BJ (cell line): Measurements from ENCODE around the gene CALR. TPM values are rescaled to one million over a fixed set of nuclear protein-coding genes. Genes with fewer than 3 reads are reported as not detected.

ENCODE experiments used
- CTCF ChIA-PET: fragments of 350-600 bp; formaldehyde crosslinking; extraction: SDS; loops from one replicate; lab custom pipeline; 2021; ENCODE audit warnings: antibody characterized with exemption, inconsistent platforms; lab: Yijun Ruan, JAX
- POLR2A ChIA-PET: fragments of 300-600 bp; sonication (Branson Sonifier 250); formaldehyde crosslinking; extraction: SDS; loops from one replicate; lab custom pipeline; 2021; ENCODE audit warnings: antibody characterized with exemption; lab: Charles Lee
- DNase-seq: peaks from one replicate; pipeline ENCODE4 v3.0.0-alpha.2; 2011; ENCODE audit warnings: low read depth
- H3K27me3 ChIP-seq: 2 replicates; pipeline ENCODE4 v1.6.0; 2011; ENCODE audit warnings: low read length; ENCODE audit not compliant: control insufficient read depth, insufficient read depth
- H3K36me3 ChIP-seq: 2 replicates; pipeline ENCODE4 v1.5.1; 2011; ENCODE audit warnings: low read length; ENCODE audit not compliant: control insufficient read depth, insufficient read depth
- H3K4me3 ChIP-seq: 2 replicates; pipeline ENCODE4 v1.5.1; 2011; ENCODE audit warnings: low read depth, mild to moderate bottlenecking, control low read depth, low read length
- polyA plus RNA-seq: library from polyadenylated mRNA; depleted of rRNA; stranded (reverse); fragments of >200 nt; gene quantifications from 2 replicates; pipeline ENCODE4 v1.2.3, GENCODE V29; 2011; rRNA removed
- small RNA-seq: library from RNA; depleted of rRNA; stranded (forward); fragments of <200 nt; gene quantifications from one replicate; pipeline ENCODE3, GENCODE V24; 2012; ENCODE audit warnings: low replicate concordance, low read depth; ENCODE audit not compliant: insufficient read length
- TF ChIP-seq, protein P1 (sequence below): IDR thresholded peaks from 2 replicates; pipeline ENCODE4 v1.5.1; 2011; ENCODE audit warnings: low read depth, mild to moderate bottlenecking, control low read depth, inconsistent platforms, low read length, moderate library complexity; ENCODE audit not compliant: insufficient read depth

Gene CALR
- polyA plus RNA-seq, 1 experiment: 1,647 TPM

DNA sequence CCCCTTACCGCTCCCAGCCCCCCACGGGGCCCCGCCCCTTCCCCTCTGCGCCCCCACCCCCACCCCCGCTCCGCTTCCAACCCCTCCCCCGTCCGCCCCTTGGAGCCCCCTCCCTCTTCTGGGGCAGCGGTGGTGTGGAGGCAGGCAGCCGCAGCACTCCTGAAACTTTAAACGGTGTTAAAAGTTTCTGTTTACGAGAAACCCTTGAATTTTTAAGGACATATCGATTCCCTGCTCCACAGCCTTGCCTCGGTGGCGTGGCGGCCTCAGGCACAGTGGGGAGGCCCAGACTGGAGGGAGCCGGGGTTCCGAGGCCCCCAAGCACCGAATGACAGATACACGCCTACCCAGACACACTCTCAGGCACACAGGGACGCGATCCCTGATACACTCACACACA is 52.0 kb downstream of the CALR start:
- no peaks in the 10 kb centered on the region for H3K27me3 ChIP-seq
- POLR2A ChIA-PET: no interaction called here
- TF ChIP-seq, protein P1, sequence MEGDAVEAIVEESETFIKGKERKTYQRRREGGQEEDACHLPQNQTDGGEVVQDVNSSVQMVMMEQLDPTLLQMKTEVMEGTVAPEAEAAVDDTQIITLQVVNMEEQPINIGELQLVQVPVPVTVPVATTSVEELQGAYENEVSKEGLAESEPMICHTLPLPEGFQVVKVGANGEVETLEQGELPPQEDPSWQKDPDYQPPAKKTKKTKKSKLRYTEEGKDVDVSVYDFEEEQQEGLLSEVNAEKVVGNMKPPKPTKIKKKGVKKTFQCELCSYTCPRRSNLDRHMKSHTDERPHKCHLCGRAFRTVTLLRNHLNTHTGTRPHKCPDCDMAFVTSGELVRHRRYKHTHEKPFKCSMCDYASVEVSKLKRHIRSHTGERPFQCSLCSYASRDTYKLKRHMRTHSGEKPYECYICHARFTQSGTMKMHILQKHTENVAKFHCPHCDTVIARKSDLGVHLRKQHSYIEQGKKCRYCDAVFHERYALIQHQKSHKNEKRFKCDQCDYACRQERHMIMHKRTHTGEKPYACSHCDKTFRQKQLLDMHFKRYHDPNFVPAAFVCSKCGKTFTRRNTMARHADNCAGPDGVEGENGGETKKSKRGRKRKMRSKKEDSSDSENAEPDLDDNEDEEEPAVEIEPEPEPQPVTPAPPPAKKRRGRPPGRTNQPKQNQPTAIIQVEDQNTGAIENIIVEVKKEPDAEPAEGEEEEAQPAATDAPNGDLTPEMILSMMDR: no peak
- no peak overlapping the region for H3K4me3 ChIP-seq
- CTCF ChIA-PET: interaction anchor here (0.7 to 1.0 kb wide), 2 partner anchors 103 to 456 kb away, joined by 3 read pairs; no protein-coding TSS in a partner anchor
- no peak for DNase-seq
- H3K36me3 ChIP-seq: no peaks in the 10 kb centered on the region

DNA sequence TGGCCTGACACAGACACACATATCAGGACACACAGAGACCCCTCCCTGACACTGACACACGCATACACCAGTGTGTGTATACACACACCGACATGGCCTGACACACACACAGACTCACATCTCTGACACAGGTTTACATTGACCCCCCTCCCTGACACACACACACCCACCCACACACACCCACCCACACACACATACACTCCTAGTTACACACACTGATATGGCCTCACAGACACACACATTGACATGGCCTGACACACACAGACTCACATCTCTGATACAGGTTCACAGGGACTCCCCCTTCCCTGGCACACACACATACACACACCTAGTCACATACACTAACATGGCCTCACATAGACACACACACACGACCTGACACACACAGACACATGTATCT is 52.4 kb downstream of the CALR start:
- H3K4me3 ChIP-seq: no peak overlapping the region
- H3K27me3 ChIP-seq: no peaks in the 10 kb centered on the region
- CTCF ChIA-PET: no interaction called here
- no peaks in the 10 kb centered on the region for H3K36me3 ChIP-seq
- POLR2A ChIA-PET: no interaction called here
- TF ChIP-seq, protein P1: no peak
- no peak for DNase-seq

DNA sequence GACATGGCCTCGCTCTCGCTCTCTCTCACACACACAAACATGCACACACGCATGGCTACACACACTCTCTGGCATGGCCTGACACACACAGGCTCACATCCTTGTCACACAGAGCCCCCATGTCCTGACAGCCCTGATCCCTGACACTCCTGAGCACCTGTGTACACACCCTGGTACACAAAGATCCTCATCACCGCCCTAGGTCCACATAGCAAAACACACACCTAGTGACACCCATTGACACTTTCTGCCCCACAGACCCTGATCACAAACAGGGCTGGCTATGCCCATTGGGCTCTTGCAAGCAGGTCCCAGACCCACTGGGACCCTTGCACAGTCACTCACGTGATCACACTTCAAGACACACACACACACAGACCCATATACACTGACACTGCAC is 52.9 kb downstream of the CALR start:
- TF ChIP-seq, protein P1: no peak
- CTCF ChIA-PET: interaction anchor here (1.6 kb wide), 1 partner anchor 14 kb away, joined by 5 read pairs; no protein-coding TSS in a partner anchor

DNA sequence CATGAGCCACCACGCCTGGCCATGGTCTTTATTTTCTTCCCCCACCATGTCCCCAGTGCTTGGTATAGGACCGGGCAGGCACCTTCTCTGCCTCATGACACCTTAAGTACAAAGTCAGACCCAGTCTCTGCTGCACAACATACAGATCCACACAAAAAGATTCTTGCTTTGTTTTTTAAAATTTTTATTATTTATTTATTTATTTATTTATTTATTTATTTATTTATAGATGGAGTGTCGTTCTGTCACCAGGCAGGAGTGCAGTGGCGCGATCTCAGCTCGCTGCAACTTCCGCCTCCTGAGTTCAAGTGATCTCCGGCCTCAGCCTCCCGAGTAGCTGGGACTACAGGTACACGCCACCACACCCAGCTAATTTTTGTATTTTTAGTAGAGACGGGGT is 54.3 kb downstream of the CALR start:
- TF ChIP-seq, protein P1: no peak
- DNase-seq: no peak
- peaks cover 3% of the 10 kb centered on the region; the same call in 1 of the 2 replicates for H3K36me3 ChIP-seq
- H3K4me3 ChIP-seq: no peak overlapping the region
- CTCF ChIA-PET: interaction anchor here (1.6 to 2.2 kb wide), 2 partner anchors 15 to 69 kb away, joined by 5 to 7 read pairs; no protein-coding TSS in a partner anchor
- H3K27me3 ChIP-seq: no peaks in the 10 kb centered on the region
- POLR2A ChIA-PET: no interaction called here

More for the DNA sequence above, 52.9 kb downstream of the CALR start:
- no peaks in the 10 kb centered on the region for H3K27me3 ChIP-seq
- no peak for DNase-seq
- no peaks in the 10 kb centered on the region for H3K36me3 ChIP-seq
- POLR2A ChIA-PET: no interaction called here
- no peak overlapping the region for H3K4me3 ChIP-seq

DNA sequence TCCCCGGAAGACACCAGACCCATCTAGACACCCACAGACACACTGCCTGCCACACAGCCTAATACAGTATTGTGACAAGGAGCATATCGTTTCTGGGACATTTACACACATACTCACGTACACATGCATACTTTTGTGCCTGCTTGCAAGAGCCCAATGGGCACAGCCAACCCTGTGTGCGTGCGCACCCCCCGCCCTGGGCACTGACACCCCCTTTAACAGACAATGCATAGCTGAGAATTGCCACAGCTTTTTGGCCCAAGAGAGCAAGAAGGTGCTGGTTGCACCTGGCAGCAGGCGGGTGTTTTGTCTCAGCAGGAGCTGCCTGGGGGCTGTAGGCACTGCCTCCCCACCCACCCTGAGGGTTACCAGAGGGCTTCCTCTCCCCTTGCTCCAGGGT is 55.2 kb downstream of the CALR start:
- Histone ChIP-seq H3K27me3 (no peaks in the 10 kb centered on the region), H3K4me3 (no peak overlapping the region), H3K36me3 (peaks cover 5% of the 10 kb centered on the region)
- POLR2A ChIA-PET: interaction anchor here (0.6 kb wide), 1 partner anchor 157 kb away, joined by 3 read pairs; the partner anchor contains the start of genes IER2 and STX10
- TF ChIP-seq, protein P1: no peak
- no peak for DNase-seq
- CTCF ChIA-PET: interaction anchor here (0.6 to 2.2 kb wide), 4 partner anchors 23 to 68 kb away, joined by 3 to 7 read pairs (median 3); no protein-coding TSS in a partner anchor

Small RNAs within 50 kb of the gene (small RNA-seq; reads per million reads assigned to genes)
- 0.63 reads per million for gene MIR5695
- not detected for gene MIR6515

Other genes with a start within 250 kb of the CALR start
- gene FBXW9, start 242.0 kb upstream of the CALR start, polyA plus RNA-seq: 7.7 and 13.6 TPM in 2 replicates
- 49.6 and 77.3 TPM in 2 replicates for gene TNPO2, start 214.7 kb upstream of the CALR start, polyA plus RNA-seq
- 161 and 181 TPM in 2 replicates for gene TRIR, start 203.9 kb upstream of the CALR start, polyA plus RNA-seq
- 163 and 250 TPM in 2 replicates for gene GET3, start 201.1 kb upstream of the CALR start, polyA plus RNA-seq
- not detected in 2 replicates for gene BEST2, start 186.8 kb upstream of the CALR start, polyA plus RNA-seq
- gene HOOK2, start 163.1 kb upstream of the CALR start, polyA plus RNA-seq: 6.3 and 10.4 TPM in 2 replicates
- 36.8 and 49.4 TPM in 2 replicates for gene JUNB, start 147.1 kb upstream of the CALR start, polyA plus RNA-seq
- gene PRDX2, start 136.8 kb upstream of the CALR start, polyA plus RNA-seq: 165 and 267 TPM in 2 replicates
- 0.75 and 2.6 TPM in 2 replicates for gene THSD8, start 136.5 kb upstream of the CALR start, polyA plus RNA-seq
- gene RNASEH2A, start 132.0 kb upstream of the CALR start, polyA plus RNA-seq: 19.9 and 30.3 TPM in 2 replicates
- gene RTBDN, start 104.0 kb upstream of the CALR start, polyA plus RNA-seq: 0.31 TPM in 1 of 2 replicates, not detected in the other
- gene MAST1, start 100.1 kb upstream of the CALR start, polyA plus RNA-seq: 0.25 TPM in 1 of 2 replicates, not detected in the other
- gene DNASE2, start 57.2 kb upstream of the CALR start, polyA plus RNA-seq: 39.1 and 68.8 TPM in 2 replicates
- gene KLF1, start 51.4 kb upstream of the CALR start, polyA plus RNA-seq: not detected in 2 replicates
- 11.5 and 20.9 TPM in 2 replicates for gene GCDH, start 47.4 kb upstream of the CALR start, polyA plus RNA-seq
- 0.29 and 0.43 TPM in 2 replicates for gene SYCE2, start 19.3 kb upstream of the CALR start, polyA plus RNA-seq
- 15.5 and 33.6 TPM in 2 replicates for gene FARSA, start 4.9 kb upstream of the CALR start, polyA plus RNA-seq
- gene RAD23A, start 7.3 kb downstream of the CALR start, polyA plus RNA-seq: 49.2 and 75.1 TPM in 2 replicates
- 45.0 and 45.5 TPM in 2 replicates for gene GADD45GIP1, start 18.6 kb downstream of the CALR start, polyA plus RNA-seq
- not detected in 2 replicates for gene DAND5, start 31.0 kb downstream of the CALR start, polyA plus RNA-seq
- gene NFIX, start 56.9 kb downstream of the CALR start, polyA plus RNA-seq: 12.8 and 29.4 TPM in 2 replicates
- gene LYL1, start 164.2 kb downstream of the CALR start, polyA plus RNA-seq: 0.29 and 0.34 TPM in 2 replicates
- 15.9 and 30.8 TPM in 2 replicates for gene TRMT1, start 178.1 kb downstream of the CALR start, polyA plus RNA-seq
- gene NACC1, start 179.7 kb downstream of the CALR start, polyA plus RNA-seq: 46.8 and 98.7 TPM in 2 replicates
- gene STX10, start 211.8 kb downstream of the CALR start, polyA plus RNA-seq: 56.8 and 73.1 TPM in 2 replicates
- gene IER2, start 211.8 kb downstream of the CALR start, polyA plus RNA-seq: 9.1 and 18.2 TPM in 2 replicates